Uterus (tissue), 4 donors: ENCODE measurements around the gene CDH13. TPM values are rescaled to one million over a fixed set of nuclear protein-coding genes. Genes with fewer than 3 reads are reported as not detected.

ENCODE experiments used
- DNase-seq, 2 donors: peaks; one replicate each; pipeline ENCODE4 v3.0.0-alpha.2; 2019 to 2020
- H3K27ac ChIP-seq, 2 donors: fragments of 200-600 bp; sonication (generic); 1 replicate in 1 of 2; 2 replicates in 1 of 2; pipeline ENCODE4 v1.5.1; 2016 to 2018
- H3K27me3 ChIP-seq, 2 donors: fragments of 200-600 bp; sonication (generic); one replicate each; pipeline ENCODE4 v1.5.1; 2018 to 2019; ENCODE audit warnings: control low read depth in 1 of 2
- H3K36me3 ChIP-seq, 2 donors: fragments of 200-600 bp; sonication (generic); one replicate each; pipeline ENCODE4 v1.5.1; 2019; ENCODE audit warnings: control low read depth in 1 of 2
- H3K4me1 ChIP-seq, 2 donors: fragments of 200-600 bp; sonication (generic); one replicate each; pipeline ENCODE4 v1.5.1; 2018 to 2019; ENCODE audit warnings: control low read depth in 1 of 2
- H3K4me3 ChIP-seq, 2 donors: fragments of 200-600 bp; sonication (generic); 1 replicate in 1 of 2; 2 replicates in 1 of 2; pipeline ENCODE4 v1.5.1; 2018 to 2019; ENCODE audit warnings: mild to moderate bottlenecking in 1 of 2
- H3K9me3 ChIP-seq, 2 donors: fragments of 200-600 bp; sonication (generic); one replicate each; pipeline ENCODE4 v1.5.1; 2019; ENCODE audit warnings: control low read depth in 1 of 2
- POLR2A ChIP-seq, 2 donors: fragments of 450-650 bp; IDR thresholded peaks; one replicate each; pipeline ENCODE4 v1.6.1; 2016; ENCODE audit warnings: antibody characterized with exemption in 2 of 2, mild to moderate bottlenecking in 1 of 2, moderate library complexity in 1 of 2
- intact Hi-C: fragments of 100-400 bp; cut with DNase I; formaldehyde crosslinking; loops from one replicate; pipeline ENCODE4 v1.15.1; 2023; ENCODE audit warnings: low total_unique reads
- total RNA-seq, 4 donors: library from RNA; depleted of rRNA in 3 of 4; stranded (reverse); fragments of >200 nt in 3 of 4; gene quantifications; one replicate each; pipeline versions ENCODE4 v1.1.0 to v1.2.4, GENCODE V29; 2014 to 2023
- TF ChIP-seq, protein P1 (sequence below), 4 experiments: fragments of 200-600 bp in 2 of 4; fragments of 450-650 bp in 2 of 4; sonication (generic) in 2 of 4; IDR thresholded peaks; one replicate each; pipeline ENCODE4 v1.5.1; 2016 to 2019; ENCODE audit warnings: antibody characterized with exemption in 4 of 4, mild to moderate bottlenecking in 2 of 4, moderate library complexity in 1 of 4
- donor health status: DM: yes; HTN: yes; CAD: no.

Gene CDH13
- total RNA-seq, 4 donors from 2014 or later, result 49.1 to 99.4 (median 82.7) TPM

DNA sequence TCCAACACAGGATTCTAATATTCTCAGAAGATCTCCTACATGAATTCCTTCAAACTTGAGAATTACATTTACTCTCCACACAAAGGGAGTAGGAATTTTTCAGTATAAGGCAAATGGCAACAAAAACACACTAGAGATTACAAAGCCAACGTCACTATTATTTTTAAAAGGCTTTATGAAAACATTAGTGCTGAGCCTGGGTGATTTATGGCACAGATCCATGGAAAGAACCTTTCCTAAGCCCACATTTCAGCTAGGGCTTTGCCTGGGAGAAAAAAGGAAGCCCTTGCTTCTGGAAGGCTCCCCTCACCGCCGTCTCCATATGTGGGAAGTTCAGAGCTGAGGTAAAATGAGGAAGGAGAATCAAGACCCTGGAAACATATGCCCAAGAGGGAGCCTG is 681.6 kb downstream of the CDH13 start:
- no peaks in the 10 kb centered on the region for H3K9me3 ChIP-seq
- no peak for DNase-seq
- no peaks in the 10 kb centered on the region for H3K36me3 ChIP-seq
- H3K4me3 ChIP-seq, result no peak overlapping the region
- no peaks in the 10 kb centered on the region for H3K27me3 ChIP-seq
- no peaks in the 10 kb centered on the region for H3K4me1 ChIP-seq
- no peak for TF ChIP-seq POLR2A (IDR thresholded peaks at IDR 0.05)
- TF ChIP-seq, protein P1, sequence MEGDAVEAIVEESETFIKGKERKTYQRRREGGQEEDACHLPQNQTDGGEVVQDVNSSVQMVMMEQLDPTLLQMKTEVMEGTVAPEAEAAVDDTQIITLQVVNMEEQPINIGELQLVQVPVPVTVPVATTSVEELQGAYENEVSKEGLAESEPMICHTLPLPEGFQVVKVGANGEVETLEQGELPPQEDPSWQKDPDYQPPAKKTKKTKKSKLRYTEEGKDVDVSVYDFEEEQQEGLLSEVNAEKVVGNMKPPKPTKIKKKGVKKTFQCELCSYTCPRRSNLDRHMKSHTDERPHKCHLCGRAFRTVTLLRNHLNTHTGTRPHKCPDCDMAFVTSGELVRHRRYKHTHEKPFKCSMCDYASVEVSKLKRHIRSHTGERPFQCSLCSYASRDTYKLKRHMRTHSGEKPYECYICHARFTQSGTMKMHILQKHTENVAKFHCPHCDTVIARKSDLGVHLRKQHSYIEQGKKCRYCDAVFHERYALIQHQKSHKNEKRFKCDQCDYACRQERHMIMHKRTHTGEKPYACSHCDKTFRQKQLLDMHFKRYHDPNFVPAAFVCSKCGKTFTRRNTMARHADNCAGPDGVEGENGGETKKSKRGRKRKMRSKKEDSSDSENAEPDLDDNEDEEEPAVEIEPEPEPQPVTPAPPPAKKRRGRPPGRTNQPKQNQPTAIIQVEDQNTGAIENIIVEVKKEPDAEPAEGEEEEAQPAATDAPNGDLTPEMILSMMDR (IDR thresholded peaks at IDR 0.05), result no peak
- H3K27ac ChIP-seq, result no peak overlapping the region
- intact Hi-C loops, result no loop called here

DNA sequence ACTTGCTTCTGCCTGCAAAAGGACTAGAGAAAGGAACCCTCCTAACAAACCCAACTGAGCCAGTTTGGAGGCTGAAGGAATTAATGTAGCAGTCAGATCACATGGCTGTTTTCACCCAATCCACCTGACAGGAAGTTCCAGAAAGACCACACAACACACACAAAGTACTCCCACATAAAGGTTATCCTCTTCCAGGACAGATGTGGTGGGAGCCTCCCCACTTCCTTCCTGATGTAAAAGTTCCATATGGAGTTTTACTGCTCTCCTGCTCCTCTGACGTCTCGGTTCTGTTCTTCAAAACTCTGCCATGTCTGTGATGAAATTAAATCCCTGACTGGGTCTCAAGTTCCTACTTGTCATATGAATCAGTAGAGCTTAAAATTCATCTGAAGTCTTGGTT is 684.0 kb downstream of the CDH13 start:
- intact Hi-C loops, result no loop called here
- no peaks in the 10 kb centered on the region for H3K4me1 ChIP-seq

DNA sequence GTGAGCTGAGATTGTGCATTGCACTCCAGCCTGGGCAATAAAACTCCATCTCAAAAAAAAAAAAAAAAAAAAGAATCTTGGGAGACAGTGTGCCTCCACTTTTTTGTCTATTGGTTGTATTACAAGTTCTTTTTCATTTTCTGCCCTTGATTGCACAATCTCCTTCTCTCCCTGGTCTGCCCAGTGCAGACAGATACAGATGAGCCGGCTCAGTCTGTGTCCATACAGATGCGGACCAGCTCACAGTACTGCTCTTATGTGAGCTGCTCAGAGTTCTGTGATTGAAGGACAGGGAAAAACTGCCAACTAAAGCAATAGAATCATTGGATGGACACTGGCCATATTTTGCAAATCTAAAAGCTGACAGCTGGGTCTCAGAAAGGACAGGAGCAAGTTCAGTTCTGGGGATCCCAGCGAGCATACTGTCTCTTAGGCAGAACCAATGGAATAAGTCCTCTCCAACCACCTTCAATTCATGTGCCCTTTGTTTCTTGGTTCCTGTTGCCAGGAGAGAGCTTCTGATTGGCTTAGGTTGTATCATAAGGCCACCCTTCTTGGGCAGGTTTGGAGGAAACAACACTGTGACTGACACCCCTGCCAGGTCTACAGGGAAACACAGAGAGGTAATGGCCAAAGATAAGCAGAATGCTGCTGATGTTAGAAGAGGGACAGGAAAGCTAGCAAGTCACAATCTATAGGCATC is 685.4 kb downstream of the CDH13 start:
- intact Hi-C loops, result no loop called here
- Histone ChIP-seq H3K9me3 (no peaks in the 10 kb centered on the region), H3K4me1 (no peaks in the 10 kb centered on the region), H3K27me3 (no peaks in the 10 kb centered on the region), H3K4me3 (no peak overlapping the region), H3K36me3 (no peaks in the 10 kb centered on the region), H3K27ac (no peak overlapping the region)
- no peak for DNase-seq
- TF ChIP-seq, protein P1 (IDR thresholded peaks at IDR 0.05), result no peak
- no peak for TF ChIP-seq POLR2A (IDR thresholded peaks at IDR 0.05)

More for the DNA sequence above, 684.0 kb downstream of the CDH13 start:
- Histone ChIP-seq H3K27ac (no peak overlapping the region), H3K27me3 (no peaks in the 10 kb centered on the region), H3K36me3 (no peaks in the 10 kb centered on the region), H3K9me3 (no peaks in the 10 kb centered on the region), H3K4me3 (no peak overlapping the region)
- TF ChIP-seq POLR2A (IDR thresholded peaks at IDR 0.05), result no peak
- TF ChIP-seq, protein P1 (IDR thresholded peaks at IDR 0.05), result no peak
- no peak for DNase-seq

DNA sequence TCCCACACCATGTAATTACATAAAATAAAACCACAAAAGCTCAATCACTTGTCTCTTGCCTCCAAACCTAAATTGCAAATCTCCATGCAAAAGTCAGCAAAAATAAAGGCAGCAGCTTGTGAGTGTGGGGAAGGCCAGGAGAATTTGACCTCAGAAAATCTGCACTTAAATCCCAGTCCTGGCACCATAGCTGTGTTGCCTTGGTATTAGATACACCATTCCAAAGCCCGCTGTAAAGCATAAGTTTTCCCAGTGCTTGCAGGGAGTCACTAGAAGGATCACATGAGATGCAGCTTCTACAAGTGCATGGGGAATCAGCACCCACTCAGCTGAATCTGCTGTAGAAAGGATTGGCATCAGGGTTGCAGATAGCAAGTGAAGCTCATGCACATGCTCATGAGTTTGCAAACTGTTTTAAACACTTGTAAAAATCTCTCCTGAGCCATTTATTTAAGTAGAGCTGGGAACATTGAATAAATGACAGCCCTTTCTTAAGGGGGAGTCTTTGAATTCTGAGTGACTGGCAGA is 686.0 kb downstream of the CDH13 start:
- Histone ChIP-seq H3K27ac (no peak overlapping the region), H3K4me1 (no peaks in the 10 kb centered on the region), H3K36me3 (no peaks in the 10 kb centered on the region), H3K9me3 (no peaks in the 10 kb centered on the region), H3K27me3 (no peaks in the 10 kb centered on the region), H3K4me3 (no peak overlapping the region)
- no peak for DNase-seq
- TF ChIP-seq, protein P1 (IDR thresholded peaks at IDR 0.05), result no peak
- TF ChIP-seq POLR2A (IDR thresholded peaks at IDR 0.05), result no peak
- intact Hi-C loops, result no loop called here

DNA sequence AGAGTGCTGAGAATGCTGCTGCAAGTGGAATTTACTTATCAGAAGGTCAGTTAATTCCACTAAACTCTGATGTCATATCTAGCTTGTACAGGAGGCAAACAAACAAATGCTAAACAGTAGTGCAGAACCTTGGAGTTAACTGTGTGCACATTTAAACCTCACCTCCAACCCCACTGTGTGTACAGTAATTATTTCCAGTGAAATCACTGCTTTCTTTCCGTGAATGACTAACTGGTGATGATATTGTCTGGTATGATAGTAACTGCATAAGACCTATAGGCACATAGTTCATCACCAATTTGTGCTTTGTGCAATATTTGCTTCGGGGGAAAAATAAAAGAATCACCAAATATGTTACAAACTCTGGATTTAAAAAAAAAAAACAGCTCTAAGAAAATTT is 688.5 kb downstream of the CDH13 start:
- no peak overlapping the region for H3K4me3 ChIP-seq

More for the DNA sequence above, 688.5 kb downstream of the CDH13 start:
- no peaks in the 10 kb centered on the region for H3K27me3 ChIP-seq
- no peaks in the 10 kb centered on the region for H3K4me1 ChIP-seq
- intact Hi-C loops, result no loop called here
- TF ChIP-seq POLR2A (IDR thresholded peaks at IDR 0.05), result no peak
- TF ChIP-seq, protein P1 (IDR thresholded peaks at IDR 0.05), result no peak
- DNase-seq, result no peak
- H3K27ac ChIP-seq, result no peak overlapping the region
- H3K36me3 ChIP-seq, result no peaks in the 10 kb centered on the region
- H3K9me3 ChIP-seq, result no peaks in the 10 kb centered on the region
